ENCODE measurements around the gene SS18L1.

Gene SS18L1

GRCh38 chr20:62175711-62176110 lies 32.1 kb downstream of the SS18L1 start:
- no peak for DNase-seq

- DNase-seq, result no peak
Observed at GRCh38 chr20:62176866-62177265, 33.3 kb downstream of the SS18L1 start.

GRCh38 chr20:62177307-62177706 lies 33.7 kb downstream of the SS18L1 start:
- DNase-seq, result no peak

- DNase-seq, result no peak
Observed at GRCh38 chr20:62178316-62179161, 35.0 kb downstream of the SS18L1 start.

DNA sequence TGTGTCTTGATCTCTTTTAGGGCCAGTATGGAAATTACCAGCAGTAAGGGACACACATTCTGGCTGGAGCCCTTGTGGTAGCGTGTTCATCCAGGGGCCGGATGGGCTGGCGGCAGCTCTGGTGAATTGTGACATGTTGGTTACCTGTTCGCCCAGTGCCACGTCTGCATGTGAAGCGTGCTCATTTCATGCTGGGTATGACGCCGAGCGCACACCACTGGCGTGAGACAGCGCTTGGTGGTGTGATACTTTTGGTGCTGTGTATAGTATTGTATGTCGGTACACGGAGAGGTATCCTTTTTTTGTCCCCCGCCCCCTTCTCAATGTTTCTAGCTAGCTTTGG lies 35.6 kb downstream of the SS18L1 start:
- no peak for DNase-seq

DNA sequence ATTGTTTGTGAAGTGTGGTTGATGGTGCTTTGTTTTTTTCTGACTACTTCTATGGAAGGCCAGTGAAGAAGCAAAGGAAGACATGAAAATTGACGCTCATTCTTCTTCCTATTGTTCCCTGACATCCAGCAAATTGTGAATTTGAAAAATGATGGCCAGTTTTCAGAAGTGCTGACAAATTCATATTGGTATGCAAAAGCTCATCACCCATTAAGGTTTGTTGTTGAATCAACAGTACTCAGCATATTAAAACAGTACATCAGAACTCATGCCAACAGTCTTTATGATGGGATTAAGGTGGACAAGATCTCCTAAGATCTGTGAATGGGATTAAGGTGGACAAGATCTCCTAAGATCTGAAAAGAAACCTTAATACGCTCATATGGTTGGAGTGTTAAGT lies 38.2 kb downstream of the SS18L1 start:
- DNase-seq, result no peak

DNA sequence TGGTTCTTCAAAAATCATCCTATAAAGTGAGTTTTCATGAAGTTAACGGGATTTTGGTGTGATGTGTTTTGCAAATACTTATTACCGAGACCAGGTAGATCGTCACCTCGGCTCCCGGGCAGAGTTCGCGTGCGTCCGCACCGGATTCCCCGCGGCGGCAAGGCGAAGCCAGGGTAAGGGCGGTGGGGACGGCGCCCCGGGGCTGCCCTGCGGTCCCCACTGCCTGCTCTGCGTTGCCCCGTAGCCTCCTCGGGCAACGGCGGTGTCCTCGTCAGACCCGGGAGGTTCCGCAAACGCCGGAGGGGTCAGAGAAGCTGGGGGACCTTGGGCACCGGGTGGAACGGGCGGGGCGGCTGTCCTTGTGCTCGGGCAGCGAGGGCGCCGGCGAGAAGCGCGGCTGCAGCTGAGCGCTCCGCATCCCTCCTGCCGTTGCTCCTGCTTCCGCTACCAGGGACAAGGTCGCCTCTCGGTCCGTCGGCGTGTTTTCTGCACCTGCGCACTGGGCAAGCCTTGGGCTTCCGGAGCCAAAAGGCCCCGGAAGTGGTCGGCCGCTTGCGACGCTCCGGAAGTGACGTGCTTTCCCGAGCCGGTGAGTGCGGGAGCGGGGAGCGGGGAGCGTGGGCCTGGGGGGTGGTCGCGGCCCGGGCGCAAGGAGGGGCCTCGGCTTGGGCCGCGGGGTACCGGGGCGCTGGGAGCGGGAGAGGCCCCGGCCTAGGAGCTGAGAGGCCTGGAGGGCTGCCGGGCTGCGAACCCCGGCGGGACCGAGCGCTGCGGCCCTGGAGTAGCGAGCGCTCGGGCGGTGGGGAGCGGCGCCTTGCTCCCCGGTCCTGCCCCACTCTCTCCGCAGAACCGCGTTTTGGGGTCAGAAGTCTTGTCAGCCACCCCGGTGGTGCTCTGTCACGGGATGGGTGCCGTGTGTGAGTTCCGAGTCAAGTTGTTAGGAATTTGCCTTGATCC lies 39.2 kb downstream of the SS18L1 start, which contains the start of gene MTG2:
Gene MTG2 (plus strand): TSS at position 560 of the 957 bp plus-strand sequence. CDS start 10,393 bp downstream, outside the sequence.
- DNase-seq, result peak; percentile 93 to 99

DNA sequence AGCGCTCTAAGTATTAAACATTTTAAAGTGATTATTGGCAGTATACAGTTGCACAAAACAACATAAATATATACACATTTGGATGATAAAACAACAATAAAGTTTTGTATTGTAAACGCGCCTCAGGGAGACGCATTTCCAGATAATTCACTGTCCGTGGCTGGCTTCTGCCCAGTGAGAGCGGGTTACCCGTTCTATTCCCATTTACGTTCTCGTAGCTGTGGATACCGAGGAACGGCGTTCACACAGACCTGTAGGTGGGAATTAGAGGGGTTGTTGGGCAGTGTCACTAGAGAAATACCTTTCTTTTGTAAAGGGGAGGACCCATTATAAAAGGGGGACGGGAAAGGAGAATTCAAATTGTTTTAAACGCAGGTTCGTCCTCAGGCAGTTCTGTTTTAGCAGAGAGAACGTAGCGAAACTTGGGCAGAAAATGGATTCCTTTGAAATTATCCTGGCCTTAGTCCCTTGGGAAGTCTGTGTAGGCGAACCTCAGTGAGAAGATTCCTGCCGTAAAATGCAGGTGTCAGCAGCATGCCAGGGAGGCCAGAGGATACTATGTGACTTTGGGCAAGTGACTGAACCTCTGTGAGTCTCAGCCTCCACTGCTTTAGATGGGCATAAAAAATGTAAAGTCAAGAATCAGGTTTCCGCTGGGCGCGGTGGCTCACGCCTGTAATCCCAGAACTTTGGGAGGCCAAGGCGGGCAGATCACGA lies 40.0 kb downstream of the SS18L1 start:
- DNase-seq, result peak in 1 of 2 experiments; percentile 3

DNA sequence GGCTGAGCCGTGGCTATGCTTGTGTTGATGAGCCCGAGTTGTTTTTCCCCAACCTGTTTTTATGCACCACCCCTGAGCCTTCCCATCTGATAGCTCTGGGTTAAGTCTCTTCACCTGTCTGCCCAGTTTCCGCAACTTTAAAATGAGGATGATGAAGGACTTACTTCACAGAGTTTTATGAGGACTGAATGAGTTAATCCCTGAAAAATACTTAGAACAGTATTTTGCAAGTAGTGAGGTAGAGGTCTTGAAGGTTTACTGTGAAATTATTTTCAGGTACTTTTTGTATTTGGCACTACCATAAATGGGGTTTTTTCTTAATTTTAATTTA lies 42.5 kb downstream of the SS18L1 start:
- no peak for DNase-seq

DNA sequence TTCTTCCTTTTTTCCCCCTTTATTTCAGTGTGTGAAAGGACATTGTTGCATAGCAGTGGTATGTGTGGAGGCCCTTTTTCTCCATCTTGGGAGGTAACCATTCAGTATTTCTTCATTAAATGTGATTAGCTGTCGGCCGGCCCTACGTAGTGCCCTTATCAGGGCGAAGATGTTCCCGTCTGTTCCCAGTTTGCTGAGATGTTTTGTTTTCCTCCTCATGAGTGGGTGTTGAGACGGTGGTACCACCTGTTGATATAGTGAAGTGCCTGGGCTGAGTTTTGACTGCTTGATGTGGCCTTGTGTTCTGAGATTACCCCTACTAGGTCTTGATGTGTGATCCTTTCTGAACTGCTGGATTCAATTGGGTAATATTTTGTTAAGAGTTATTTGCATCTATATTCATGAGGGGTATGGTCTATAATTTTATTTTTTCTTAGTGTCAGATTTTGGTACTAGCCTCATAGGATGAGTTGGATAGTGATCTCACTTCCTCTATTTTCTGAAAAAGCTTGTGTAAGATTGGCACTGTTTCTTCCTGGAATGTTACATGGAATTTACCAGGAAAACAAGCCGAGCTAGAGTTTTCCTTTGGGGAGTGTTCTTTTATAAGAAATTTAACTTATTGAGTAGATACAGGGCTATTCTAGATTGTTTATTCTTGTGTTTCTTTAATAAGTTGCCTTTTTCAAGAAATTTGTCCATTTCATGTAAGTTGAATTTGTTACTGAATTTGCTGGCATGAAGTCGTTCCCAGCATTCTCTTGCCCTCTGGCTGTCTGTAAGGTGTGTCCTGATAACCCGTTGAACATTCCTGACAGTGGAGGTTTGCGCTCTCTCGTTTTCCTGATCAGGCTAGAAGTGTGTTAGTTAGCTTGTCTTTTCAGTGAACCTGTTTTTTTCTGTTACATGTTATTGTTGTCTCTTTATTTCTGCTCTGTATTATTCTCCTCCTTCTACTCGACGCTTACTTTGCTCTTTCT lies 43.6 kb downstream of the SS18L1 start:
- DNase-seq, result no peak

GRCh38 chr20:62190639-62191411 lies 47.3 kb downstream of the SS18L1 start:
- DNase-seq, result no peak

GRCh38 chr20:62191781-62192559 lies 48.4 kb downstream of the SS18L1 start:
- DNase-seq, result no peak

DNA sequence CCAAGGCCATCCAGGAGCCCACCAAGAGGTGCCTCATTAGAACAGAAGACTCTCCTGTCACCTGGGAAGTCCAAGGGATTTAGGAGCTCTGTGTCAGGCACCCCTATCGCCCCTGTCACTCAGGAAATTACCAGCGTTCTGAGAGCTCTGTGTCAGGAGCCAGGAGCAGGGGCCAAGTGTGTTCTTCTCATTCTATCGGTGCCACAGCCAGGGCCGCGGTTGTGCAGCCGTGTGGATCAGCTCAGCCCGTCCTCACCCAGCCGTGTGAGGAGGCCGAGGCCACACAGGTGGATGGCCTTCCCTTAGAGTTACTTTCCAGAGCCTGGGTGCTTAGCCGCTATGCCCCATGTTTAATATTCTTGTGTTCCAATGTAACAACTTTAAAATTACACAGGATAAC lies 49.1 kb downstream of the SS18L1 start:
- DNase-seq, result no peak

DNA sequence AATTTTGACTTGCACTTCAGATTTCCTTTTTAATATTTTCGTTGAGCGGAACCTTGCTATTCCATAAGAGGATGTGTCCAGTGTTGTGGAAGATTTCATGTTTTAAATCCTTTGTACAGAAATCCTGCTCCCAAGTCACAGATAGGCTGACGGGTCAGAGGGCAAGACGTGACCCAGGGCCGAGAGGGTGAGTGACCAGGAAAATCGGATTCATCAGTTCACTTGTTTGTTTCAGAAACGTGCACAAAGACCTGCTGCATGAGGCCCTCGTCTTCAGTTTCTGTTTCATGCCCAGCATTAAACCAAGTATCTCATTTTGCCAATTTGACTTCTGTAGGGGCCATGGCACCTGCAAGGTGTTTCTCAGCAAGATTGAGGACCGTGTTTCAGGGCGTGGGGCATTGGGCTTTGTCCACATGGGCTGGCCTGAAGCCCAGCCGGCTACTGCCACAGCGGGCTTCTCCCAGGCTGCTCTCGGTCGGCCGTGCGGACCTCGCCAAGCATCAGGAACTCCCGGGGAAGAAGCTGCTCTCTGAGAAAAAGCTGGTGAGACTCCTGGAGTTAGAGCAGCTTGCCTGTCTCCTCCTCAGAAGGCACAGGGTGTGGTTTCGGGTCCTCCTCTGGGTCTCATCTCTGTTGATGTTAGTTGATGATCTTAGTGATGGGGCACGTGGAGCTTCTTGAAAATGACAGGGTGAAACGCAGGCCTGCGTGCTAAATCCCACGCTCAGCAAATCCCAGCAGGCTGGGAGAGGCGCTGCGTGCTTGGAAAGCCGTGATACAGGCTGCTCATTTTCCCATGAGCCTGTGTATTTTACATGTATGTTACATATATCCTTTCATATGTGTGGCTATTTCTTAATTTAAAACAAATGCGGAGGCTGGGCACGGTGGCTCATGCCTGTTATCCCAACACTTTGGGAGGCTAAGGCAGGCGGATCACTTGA lies 49.8 kb downstream of the SS18L1 start:
- DNase-seq, result no peak

DNA sequence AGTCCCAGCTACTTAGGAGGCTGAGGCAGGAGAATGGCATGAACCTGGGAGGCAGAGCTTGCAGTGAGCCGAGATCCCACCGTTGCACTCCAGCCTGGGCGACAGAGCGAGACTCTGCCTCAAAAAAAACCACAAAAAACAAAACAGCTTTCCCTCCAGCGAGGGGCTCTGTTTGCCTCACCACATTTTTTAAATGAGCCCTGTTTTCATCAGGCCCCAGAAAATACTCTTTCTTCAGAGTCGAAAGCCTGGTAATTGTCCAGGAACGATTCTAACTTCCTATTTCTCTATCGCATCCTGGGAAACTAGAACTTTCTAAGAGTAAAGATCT lies 51.5 kb downstream of the SS18L1 start:
- no peak for DNase-seq

DNA sequence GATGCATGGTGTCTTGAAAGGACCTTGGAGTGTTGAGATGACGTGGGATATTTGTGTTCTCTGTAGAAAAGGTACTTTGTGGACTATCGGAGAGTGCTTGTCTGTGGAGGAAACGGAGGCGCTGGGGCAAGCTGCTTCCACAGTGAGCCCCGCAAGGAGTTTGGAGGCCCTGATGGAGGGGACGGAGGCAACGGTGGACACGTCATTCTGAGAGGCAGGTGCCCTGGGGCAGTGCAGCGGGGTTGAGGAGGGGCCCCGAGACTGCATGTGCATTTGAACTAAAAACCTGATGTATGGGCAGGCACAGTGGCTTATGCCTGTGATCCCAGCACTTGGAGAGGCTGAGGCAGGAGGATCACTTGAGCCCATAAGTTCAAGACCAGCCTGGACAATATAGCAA lies 52.2 kb downstream of the SS18L1 start:
- DNase-seq, result no peak

GRCh38 chr20:62196286-62196685 lies 52.7 kb downstream of the SS18L1 start:
- no peak for DNase-seq

GRCh38 chr20:62197311-62197710 lies 53.7 kb downstream of the SS18L1 start:
- no peak for DNase-seq

GRCh38 chr20:62197801-62198200 lies 54.2 kb downstream of the SS18L1 start:
- DNase-seq, result no peak

Data from NCI-H526 (cell line).